WTC11 (cell line): Measurements from ENCODE around the gene HPN.
"Not testable (repeated sequence)": the region's sequence is repeated elsewhere in the genome, so short reads cannot be mapped to it uniquely, and the experiment has no call there.

Experiments used
- CTCF ChIP-seq: fragments of 200-600 bp; IDR thresholded peaks from 2 replicates; pipeline ENCODE4 v1.8.0; 2022; ENCODE audit warnings: antibody characterized with exemption
- JUN ChIP-seq: sonication (generic); formaldehyde crosslinking; IDR thresholded peaks from 2 replicates; pipeline ENCODE4 v1.8.0; 2023; ENCODE audit warnings: mild to moderate bottlenecking, missing genetic modification reagents
- SMAD3 ChIP-seq: sonication (generic); formaldehyde crosslinking; IDR thresholded peaks from 2 replicates; pipeline ENCODE4 v1.8.0; 2022; ENCODE audit warnings: missing genetic modification reagents, mild to moderate bottlenecking, borderline replicate concordance
- SOX15 ChIP-seq: fragments of 250-450 bp; sonication (Bioruptor Pico); IDR thresholded peaks from 2 replicates; pipeline ENCODE4 v1.9.0; 2021; ENCODE audit warnings: mild to moderate bottlenecking
- TF ChIP-seq, protein P1 (sequence below): sonication (generic); formaldehyde crosslinking; IDR thresholded peaks from 2 replicates; pipeline ENCODE4 v1.8.0; 2023; ENCODE audit warnings: missing genetic modification reagents
- TF ChIP-seq, protein P2 (sequence below): sonication (generic); formaldehyde crosslinking; IDR thresholded peaks from 2 replicates; pipeline ENCODE4 v1.8.0; 2022; ENCODE audit warnings: mild to moderate bottlenecking, missing genetic modification reagents

DNA sequence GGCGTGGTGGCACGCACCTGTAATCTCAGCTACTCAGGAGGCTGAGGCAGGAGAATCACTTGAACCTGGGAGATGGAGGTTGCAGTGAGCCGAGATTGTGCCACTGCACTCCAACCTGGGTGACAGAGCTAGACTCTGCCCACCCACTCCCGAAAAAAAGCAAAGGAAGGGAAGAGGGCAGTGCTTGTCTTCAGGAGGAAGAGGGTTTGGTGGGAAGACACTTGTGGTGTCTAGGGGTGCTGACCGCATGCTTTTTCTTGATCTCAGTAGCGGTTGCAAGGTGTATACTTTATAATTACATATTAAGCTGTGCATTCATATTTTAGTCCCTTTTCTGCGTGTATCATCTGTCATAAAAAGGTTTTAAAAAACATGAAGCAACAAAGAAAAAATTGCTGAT is 48.9 kb upstream of the HPN start:
- not testable (repeated sequence) for TF ChIP-seq CTCF; SMAD3; JUN (CRISPR knock-in tag); SOX15 (CRISPR knock-in tag)
- TF ChIP-seq, protein P1, sequence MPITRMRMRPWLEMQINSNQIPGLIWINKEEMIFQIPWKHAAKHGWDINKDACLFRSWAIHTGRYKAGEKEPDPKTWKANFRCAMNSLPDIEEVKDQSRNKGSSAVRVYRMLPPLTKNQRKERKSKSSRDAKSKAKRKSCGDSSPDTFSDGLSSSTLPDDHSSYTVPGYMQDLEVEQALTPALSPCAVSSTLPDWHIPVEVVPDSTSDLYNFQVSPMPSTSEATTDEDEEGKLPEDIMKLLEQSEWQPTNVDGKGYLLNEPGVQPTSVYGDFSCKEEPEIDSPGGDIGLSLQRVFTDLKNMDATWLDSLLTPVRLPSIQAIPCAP, result not testable (repeated sequence)
- TF ChIP-seq, protein P2, sequence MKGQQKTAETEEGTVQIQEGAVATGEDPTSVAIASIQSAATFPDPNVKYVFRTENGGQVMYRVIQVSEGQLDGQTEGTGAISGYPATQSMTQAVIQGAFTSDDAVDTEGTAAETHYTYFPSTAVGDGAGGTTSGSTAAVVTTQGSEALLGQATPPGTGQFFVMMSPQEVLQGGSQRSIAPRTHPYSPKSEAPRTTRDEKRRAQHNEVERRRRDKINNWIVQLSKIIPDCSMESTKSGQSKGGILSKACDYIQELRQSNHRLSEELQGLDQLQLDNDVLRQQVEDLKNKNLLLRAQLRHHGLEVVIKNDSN (CRISPR knock-in tag), result not testable (repeated sequence)
